22Rv1 (cell line): ENCODE data around the gene VWA8.

ENCODE experiments used
- ZFX ChIP-seq: fragments of 450-650 bp; IDR thresholded peaks from 2 replicates; pipeline ENCODE4 v1.6.1; 2017; ENCODE audit warnings: antibody characterized with exemption, borderline replicate concordance
- TF ChIP-seq, protein P1 (sequence below): fragments of 450-650 bp; IDR thresholded peaks from 2 replicates; pipeline ENCODE4 v1.5.1; 2017; ENCODE audit warnings: mild to moderate bottlenecking

DNA sequence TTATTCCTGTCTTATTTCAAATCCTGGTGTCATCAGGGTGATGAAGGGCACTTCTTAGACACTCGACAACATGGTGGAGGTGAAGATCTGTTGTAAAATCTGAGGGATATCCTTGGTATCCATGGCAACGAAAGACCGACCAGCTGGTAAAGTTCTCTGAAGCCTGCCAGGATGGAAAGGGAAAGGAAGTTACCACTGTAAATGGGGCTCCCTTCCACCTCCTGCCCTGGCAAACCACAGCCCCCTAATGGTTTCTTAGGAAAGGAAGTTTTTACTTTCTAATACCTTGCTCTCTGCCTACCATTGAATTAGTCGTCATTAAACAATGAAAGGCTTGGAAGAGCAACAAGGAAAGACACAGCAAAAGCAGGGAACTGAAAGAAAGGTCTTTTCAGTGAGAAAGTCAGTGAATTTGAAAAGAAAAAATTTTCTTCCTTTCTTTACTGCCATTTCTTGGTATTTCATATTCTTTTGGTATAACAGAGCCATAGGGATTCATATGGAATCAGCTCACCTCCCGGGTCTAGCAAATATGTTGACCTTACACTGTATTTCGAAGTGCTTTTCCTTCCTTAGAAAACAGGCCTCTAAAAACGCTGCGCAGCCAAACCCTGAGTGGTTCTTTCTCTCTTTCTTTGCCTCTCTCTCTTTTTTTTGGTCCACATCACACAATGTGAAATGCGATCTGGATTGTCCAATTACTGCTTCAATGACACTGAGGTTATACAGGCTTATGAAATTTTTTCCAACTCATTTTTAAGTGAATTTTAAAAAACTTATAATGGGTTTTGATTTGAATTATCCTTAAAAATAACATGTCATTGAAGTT is 392.6 kb downstream of the VWA8 start:
- TF ChIP-seq, protein P1, sequence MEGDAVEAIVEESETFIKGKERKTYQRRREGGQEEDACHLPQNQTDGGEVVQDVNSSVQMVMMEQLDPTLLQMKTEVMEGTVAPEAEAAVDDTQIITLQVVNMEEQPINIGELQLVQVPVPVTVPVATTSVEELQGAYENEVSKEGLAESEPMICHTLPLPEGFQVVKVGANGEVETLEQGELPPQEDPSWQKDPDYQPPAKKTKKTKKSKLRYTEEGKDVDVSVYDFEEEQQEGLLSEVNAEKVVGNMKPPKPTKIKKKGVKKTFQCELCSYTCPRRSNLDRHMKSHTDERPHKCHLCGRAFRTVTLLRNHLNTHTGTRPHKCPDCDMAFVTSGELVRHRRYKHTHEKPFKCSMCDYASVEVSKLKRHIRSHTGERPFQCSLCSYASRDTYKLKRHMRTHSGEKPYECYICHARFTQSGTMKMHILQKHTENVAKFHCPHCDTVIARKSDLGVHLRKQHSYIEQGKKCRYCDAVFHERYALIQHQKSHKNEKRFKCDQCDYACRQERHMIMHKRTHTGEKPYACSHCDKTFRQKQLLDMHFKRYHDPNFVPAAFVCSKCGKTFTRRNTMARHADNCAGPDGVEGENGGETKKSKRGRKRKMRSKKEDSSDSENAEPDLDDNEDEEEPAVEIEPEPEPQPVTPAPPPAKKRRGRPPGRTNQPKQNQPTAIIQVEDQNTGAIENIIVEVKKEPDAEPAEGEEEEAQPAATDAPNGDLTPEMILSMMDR = no peak
- no peak for TF ChIP-seq ZFX
